ENCODE results near the gene TAF10.

DNA sequence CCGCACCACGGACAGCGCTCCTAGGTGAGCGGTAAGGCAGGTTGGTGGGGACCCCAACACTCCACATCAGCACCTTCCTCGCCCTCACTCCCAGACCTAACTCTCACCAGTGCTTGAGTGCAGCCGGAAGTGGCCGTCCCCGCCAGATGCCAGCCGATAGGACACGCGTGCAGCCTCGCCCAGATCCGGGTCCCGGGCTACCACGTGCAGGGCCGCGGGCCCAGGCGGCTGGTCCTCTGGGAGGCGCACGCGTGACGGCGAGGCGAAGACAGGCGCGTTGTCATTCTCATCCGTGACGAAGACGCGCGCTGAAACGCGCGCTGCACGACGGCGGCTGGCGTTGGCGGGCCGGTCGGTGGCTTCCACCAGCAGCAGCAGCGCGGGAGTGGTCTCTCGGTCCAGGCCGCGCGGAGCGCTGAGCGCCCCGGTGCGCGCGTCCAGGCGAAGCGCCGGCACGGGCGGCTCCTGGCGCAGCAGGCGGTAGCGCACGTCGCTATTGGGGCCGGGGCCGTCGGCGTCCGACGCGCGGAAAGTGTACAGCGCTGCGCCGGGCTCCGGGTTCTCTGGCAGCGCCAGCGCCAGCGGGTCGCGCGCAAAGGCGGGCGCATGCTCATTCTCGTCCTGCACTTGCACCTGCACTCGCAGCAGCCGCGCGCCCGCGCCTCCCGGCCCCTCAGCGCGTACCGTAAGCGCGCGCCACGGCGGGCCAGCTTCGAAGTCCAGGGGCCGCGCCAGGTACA lies 18.0 kb upstream of the TAF10 start:
- TF ChIP-seq EZH2 (IDR thresholded peaks at IDR 0.05) (no peak), POLR2AphosphoS5 (IDR thresholded peaks at IDR 0.05; ENCODE audit: borderline replicate concordance, low read depth, low read length) (no peak), FOXP2 (optimal IDR thresholded peaks at IDR 0.05; ENCODE audit: control extremely low read depth, extremely low read length, insufficient read depth) (no peak)
